ENCODE data around the gene ADGRL3. TPM values are rescaled to one million over a fixed set of nuclear protein-coding genes. Genes with fewer than 3 reads are reported as not detected.

The ADGRL3 gene
- total RNA-seq, 2 experiments from 2014 or later, result not detected

DNA sequence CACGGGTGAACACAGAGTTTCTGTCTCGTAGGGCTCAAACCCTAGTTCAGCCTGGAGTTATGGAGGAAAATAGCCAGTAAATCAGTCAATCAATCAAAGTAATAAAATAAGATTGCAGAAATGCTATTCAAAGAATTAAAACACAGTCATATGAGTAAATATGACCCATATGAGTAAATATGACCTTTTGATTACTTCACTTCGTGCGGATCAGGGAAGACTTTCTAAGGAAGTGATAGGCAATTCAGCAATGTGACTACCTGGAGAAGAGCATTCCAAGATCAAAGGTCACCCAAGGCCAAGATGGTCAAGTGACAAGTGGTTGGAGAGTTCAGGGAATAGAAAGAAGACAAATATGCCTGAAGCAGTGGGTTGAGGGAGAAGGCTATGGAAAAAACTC lies 722.6 kb downstream of the ADGRL3 start:
- intact Hi-C loops (cut with micrococcal nuclease; ENCODE audit: unreplicated experiment), result no loop called here
- H3K4me3 ChIP-seq (ENCODE audit: low read depth, low read length, poor library complexity, severe bottlenecking), result no peak overlapping the region
- no peak overlapping the region for H3K4me2 ChIP-seq (ENCODE audit: low read length)
- no peaks in the 10 kb centered on the region for H3K79me2 ChIP-seq (ENCODE audit: insufficient read depth, low read depth, low read length)
- H3K27ac ChIP-seq (ENCODE audit: low read depth, low read length, poor library complexity, severe bottlenecking), result no peak overlapping the region
- no peaks in the 10 kb centered on the region for H3K9me3 ChIP-seq (ENCODE audit: low read length)
- DNase-seq (ENCODE audit: low spot score), result no peak
- no peaks in the 10 kb centered on the region for H4K20me1 ChIP-seq (ENCODE audit: insufficient read depth, low read length)
- no peak overlapping the region for H2AFZ ChIP-seq (ENCODE audit: low read length)
- CTCF ChIA-PET (ENCODE audit: unreplicated experiment), result no interaction called here
- TF ChIP-seq, protein P1, sequence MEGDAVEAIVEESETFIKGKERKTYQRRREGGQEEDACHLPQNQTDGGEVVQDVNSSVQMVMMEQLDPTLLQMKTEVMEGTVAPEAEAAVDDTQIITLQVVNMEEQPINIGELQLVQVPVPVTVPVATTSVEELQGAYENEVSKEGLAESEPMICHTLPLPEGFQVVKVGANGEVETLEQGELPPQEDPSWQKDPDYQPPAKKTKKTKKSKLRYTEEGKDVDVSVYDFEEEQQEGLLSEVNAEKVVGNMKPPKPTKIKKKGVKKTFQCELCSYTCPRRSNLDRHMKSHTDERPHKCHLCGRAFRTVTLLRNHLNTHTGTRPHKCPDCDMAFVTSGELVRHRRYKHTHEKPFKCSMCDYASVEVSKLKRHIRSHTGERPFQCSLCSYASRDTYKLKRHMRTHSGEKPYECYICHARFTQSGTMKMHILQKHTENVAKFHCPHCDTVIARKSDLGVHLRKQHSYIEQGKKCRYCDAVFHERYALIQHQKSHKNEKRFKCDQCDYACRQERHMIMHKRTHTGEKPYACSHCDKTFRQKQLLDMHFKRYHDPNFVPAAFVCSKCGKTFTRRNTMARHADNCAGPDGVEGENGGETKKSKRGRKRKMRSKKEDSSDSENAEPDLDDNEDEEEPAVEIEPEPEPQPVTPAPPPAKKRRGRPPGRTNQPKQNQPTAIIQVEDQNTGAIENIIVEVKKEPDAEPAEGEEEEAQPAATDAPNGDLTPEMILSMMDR (conservative IDR thresholded peaks at IDR 0.05; ENCODE audit: low read length), result no peak
- no peaks in the 10 kb centered on the region for H3K9me2 ChIP-seq (ENCODE audit: insufficient read depth, low read length)
- H3K36me3 ChIP-seq (ENCODE audit: insufficient read depth, low read length), result no peaks in the 10 kb centered on the region
- BruUV-seq (replicated peaks), result no TSS peak
- no peaks in the 10 kb centered on the region for H3K4me1 ChIP-seq (ENCODE audit: insufficient read depth, low read length, poor library complexity, severe bottlenecking)
- POLR2A ChIA-PET, result no interaction called here

- Histone ChIP-seq H3K9me2 (ENCODE audit: insufficient read depth, low read length) (no peaks in the 10 kb centered on the region), H3K36me3 (ENCODE audit: insufficient read depth, low read length) (no peaks in the 10 kb centered on the region), H3K4me2 (ENCODE audit: low read length) (no peak overlapping the region), H4K20me1 (ENCODE audit: insufficient read depth, low read length) (no peaks in the 10 kb centered on the region), H3K4me3 (ENCODE audit: low read depth, low read length, poor library complexity, severe bottlenecking) (no peak overlapping the region), H3K9me3 (ENCODE audit: low read length) (no peaks in the 10 kb centered on the region), H3K27ac (ENCODE audit: low read depth, low read length, poor library complexity, severe bottlenecking) (no peak overlapping the region), H3K4me1 (ENCODE audit: insufficient read depth, low read length, poor library complexity, severe bottlenecking) (no peaks in the 10 kb centered on the region), H2AFZ (ENCODE audit: low read length) (no peak overlapping the region), H3K79me2 (ENCODE audit: insufficient read depth, low read depth, low read length) (no peaks in the 10 kb centered on the region)
- CTCF ChIA-PET (ENCODE audit: unreplicated experiment), result no interaction called here
- no peak for TF ChIP-seq EZH2phosphoT487 (IDR thresholded peaks at IDR 0.05; ENCODE audit: borderline replicate concordance, low read depth, low read length)
- TF ChIP-seq, protein P1 (conservative IDR thresholded peaks at IDR 0.05; ENCODE audit: low read length), result no peak
- intact Hi-C loops (cut with micrococcal nuclease; ENCODE audit: unreplicated experiment), result no loop called here
- BruUV-seq (replicated peaks), result no TSS peak
- DNase-seq (ENCODE audit: low spot score), result no peak
- POLR2A ChIA-PET, result interaction anchor here (0.5 kb wide), 1 partner anchor 610 kb away, joined by 3 read pairs; no protein-coding TSS in a partner anchor
These were observed 723.1 kb downstream of the ADGRL3 start for GRCh38 chr4:61923179-61923578.

GRCh38 chr4:61924131-61924530 lies 724.0 kb downstream of the ADGRL3 start:
- ChIA-PET POLR2A (no interaction called here), CTCF (ENCODE audit: unreplicated experiment) (no interaction called here)
- no peaks in the 10 kb centered on the region for H4K20me1 ChIP-seq (ENCODE audit: insufficient read depth, low read length)
- no peaks in the 10 kb centered on the region for H3K9me3 ChIP-seq (ENCODE audit: low read length)
- no peaks in the 10 kb centered on the region for H3K36me3 ChIP-seq (ENCODE audit: insufficient read depth, low read length)
- no peak overlapping the region for H3K4me3 ChIP-seq (ENCODE audit: low read depth, low read length, poor library complexity, severe bottlenecking)
- no peaks in the 10 kb centered on the region for H3K9me2 ChIP-seq (ENCODE audit: insufficient read depth, low read length)
- H3K27ac ChIP-seq (ENCODE audit: low read depth, low read length, poor library complexity, severe bottlenecking), result no peak overlapping the region
- no peaks in the 10 kb centered on the region for H3K4me1 ChIP-seq (ENCODE audit: insufficient read depth, low read length, poor library complexity, severe bottlenecking)
- no peak for DNase-seq (ENCODE audit: low spot score)
- intact Hi-C loops (cut with micrococcal nuclease; ENCODE audit: unreplicated experiment), result no loop called here
- H3K4me2 ChIP-seq (ENCODE audit: low read length), result no peak overlapping the region
- no peak for TF ChIP-seq EZH2phosphoT487 (IDR thresholded peaks at IDR 0.05; ENCODE audit: borderline replicate concordance, low read depth, low read length)
- TF ChIP-seq, protein P1 (conservative IDR thresholded peaks at IDR 0.05; ENCODE audit: low read length), result no peak
- no peaks in the 10 kb centered on the region for H3K79me2 ChIP-seq (ENCODE audit: insufficient read depth, low read depth, low read length)
- no peak overlapping the region for H2AFZ ChIP-seq (ENCODE audit: low read length)
- BruUV-seq (replicated peaks), result no TSS peak

All from OCI-LY7 (cell line).